Measurements from ENCODE around the gene RBM33. TPM values are rescaled to one million over a fixed set of nuclear protein-coding genes. Genes with fewer than 3 reads are reported as not detected.

Gene RBM33
- total RNA-seq, 8 experiments from 2014 or later: 13.3 to 52.0 (median 29.3) TPM

Other genes starting within 250 kb of the RBM33 start
- 1 to 10 TPM in 1 of 8 experiments, under 1 TPM in 6, not detected in 1; 0.10 to 1.3 (median 0.49) TPM for gene EN2, start 186.5 kb upstream of the RBM33 start, total RNA-seq
- gene CNPY1, start 98.1 kb upstream of the RBM33 start, total RNA-seq: under 1 TPM in 3 of 8 experiments, not detected in 5; 0.17 to 0.46 (median 0.28) TPM
- 10 to 100 TPM in 1 of 8 experiments, 1 to 10 TPM in 1, under 1 TPM in 4, not detected in 2; under 0.01 to 28.2 (median 0.14) TPM for gene SHH, start 167.8 kb downstream of the RBM33 start, total RNA-seq

Measured in motor neuron (in vitro differentiated cells).